HepG2 (cell line): ENCODE measurements around the gene ZNF22. TPM values are rescaled to one million over a fixed set of nuclear protein-coding genes. Genes with fewer than 3 reads are reported as not detected.

Experiments used
- CBFB ChIP-seq: sonication (generic); formaldehyde crosslinking; IDR thresholded peaks from 2 replicates; pipeline ENCODE4 v1.4.0; 2020; ENCODE audit warnings: missing genetic modification reagents
- ELF1 ChIP-seq: sonication (generic); formaldehyde crosslinking; IDR thresholded peaks from 2 replicates; pipeline ENCODE4 v1.4.0; 2020; ENCODE audit warnings: missing genetic modification reagents
- EP300 ChIP-seq, 3 experiments: sonication (generic) in 1 of 3; formaldehyde crosslinking in 1 of 3; IDR thresholded peaks; 2 replicates each; pipeline versions ENCODE4 v1.5.1 to v1.6.1; 2011 to 2020; ENCODE audit warnings: low read depth in 2 of 3, low read length in 2 of 3, borderline replicate concordance in 1 of 3, improper control_type of control experiment in 1 of 3, mild to moderate bottlenecking in 1 of 3, missing genetic modification reagents in 1 of 3, moderate library complexity in 1 of 3
- FIP1L1 ChIP-seq: fragments of 200-400 bp; formaldehyde crosslinking; IDR thresholded peaks from 2 replicates; pipeline ENCODE4 v1.6.1; 2018; ENCODE audit warnings: low read depth, mild to moderate bottlenecking, low read length, moderate library complexity, borderline replicate concordance; ENCODE audit not compliant: insufficient read depth
- HMGXB3 ChIP-seq: sonication (generic); formaldehyde crosslinking; IDR thresholded peaks from 2 replicates; pipeline ENCODE4 v1.4.0; 2020; ENCODE audit warnings: missing genetic modification reagents, borderline replicate concordance
- MBNL3 ChIP-seq: fragments of 250-450 bp; sonication (Bioruptor Pico); conservative IDR thresholded peaks from 2 replicates; pipeline ENCODE4 v1.8.0; 2022; ENCODE audit warnings: mild to moderate bottlenecking, inconsistent platforms
- NCOR1 ChIP-seq: fragments of 200-600 bp; sonication (generic); IDR thresholded peaks from 2 replicates; pipeline ENCODE4 v1.7.0; 2017; ENCODE audit warnings: antibody characterized with exemption, low read length, borderline replicate concordance
- USF2 ChIP-seq, 2 experiments: sonication (generic) in 1 of 2; formaldehyde crosslinking in 1 of 2; IDR thresholded peaks; 2 replicates each; pipeline versions ENCODE4 v1.5.1 to v1.6.1; 2011 to 2020; ENCODE audit warnings: borderline replicate concordance in 1 of 2, low read depth in 1 of 2, low read length in 1 of 2, mild to moderate bottlenecking in 1 of 2, missing genetic modification reagents in 1 of 2, moderate library complexity in 1 of 2
- ZNF264 ChIP-seq: sonication (generic); formaldehyde crosslinking; IDR thresholded peaks from 2 replicates; pipeline ENCODE4 v1.4.0; 2020; ENCODE audit warnings: missing genetic modification reagents
- ZNF280D ChIP-seq: sonication (generic); formaldehyde crosslinking; IDR thresholded peaks from 2 replicates; pipeline ENCODE4 v1.5.1; 2020; ENCODE audit warnings: mild to moderate bottlenecking, missing genetic modification reagents
- ZNF567 ChIP-seq: sonication (generic); formaldehyde crosslinking; IDR thresholded peaks from 2 replicates; pipeline ENCODE4 v1.8.1; 2023; ENCODE audit warnings: mild to moderate bottlenecking, missing genetic modification reagents, borderline replicate concordance
- ZNF572 ChIP-seq: sonication (generic); formaldehyde crosslinking; IDR thresholded peaks from 2 replicates; pipeline ENCODE4 v1.5.1; 2020; ENCODE audit warnings: mild to moderate bottlenecking, missing genetic modification reagents
- ZNF746 ChIP-seq: sonication (generic); formaldehyde crosslinking; IDR thresholded peaks from 2 replicates; pipeline ENCODE4 v1.8.0; 2022; ENCODE audit warnings: mild to moderate bottlenecking, missing genetic modification reagents
- ZNF75D ChIP-seq: sonication (generic); formaldehyde crosslinking; IDR thresholded peaks from 2 replicates; pipeline ENCODE4 v1.8.1; 2023; ENCODE audit warnings: missing genetic modification reagents, mild to moderate bottlenecking, borderline replicate concordance
- ZNF761 ChIP-seq: sonication (generic); formaldehyde crosslinking; conservative IDR thresholded peaks from 2 replicates; pipeline ENCODE4 v1.4.0; 2020; ENCODE audit warnings: mild to moderate bottlenecking, missing genetic modification reagents
- polyA plus RNA-seq, 8 experiments: library from polyadenylated mRNA; depleted of rRNA in 3 of 8; stranded (reverse) in 7 of 8; unstranded in 1 of 8; fragments of >200 nt; fragmentation: Illumina TruSeq in 4 of 8; extraction: Trizol in 4 of 8; gene quantifications; 2 replicates each; pipeline versions ENCODE4 v1.2.1 to v1.2.3, GENCODE V29; 2011 to 2016; ENCODE audit warnings: low read depth in 4 of 8, missing spikeins in 1 of 8, mixed read lengths in 1 of 8; ENCODE audit not compliant: insufficient read depth in 1 of 8
- total RNA-seq, 5 experiments: library from RNA; depleted of rRNA; stranded (reverse); fragments of >200 nt; fragmentation: Illumina TruSeq; extraction: Trizol; gene quantifications; 2 replicates each; pipeline ENCODE4 v1.2.3, GENCODE V29; 2016; ENCODE audit warnings: low read depth in 1 of 5

The ZNF22 gene
- total and polyA plus RNA-seq, 2 of the 13 experiments (the other 11 are each of a cell fraction or from before 2014, with no cell fraction given), result 0.40 to 1.3 TPM

- peak; percentile 11; the same call in 1 of the 2 replicates for TF ChIP-seq ELF1 (CRISPR knock-in tag)
- TF ChIP-seq ZNF746 (CRISPR knock-in tag), result peak; percentile 37; the same call in 1 of the 2 replicates
- 0 out of 2 replicates have a peak, but pooled peaks have one; percentile 12 for TF ChIP-seq ZNF761 (CRISPR knock-in tag)
- TF ChIP-seq MBNL3 (CRISPR knock-in tag), result no peak
- 0 out of 2 replicates have a peak, but pooled peaks have one; percentile 49 for TF ChIP-seq HMGXB3 (CRISPR knock-in tag)
- 0 out of 2 replicates have a peak, but pooled peaks have one; percentile 39 for TF ChIP-seq ZNF572 (CRISPR knock-in tag)
- peak; percentile 61; the same call in 1 of the 2 replicates for TF ChIP-seq NCOR1
- TF ChIP-seq ZNF264 (CRISPR knock-in tag), result no peak
- TF ChIP-seq EP300 (IDR thresholded peaks at IDR 0.05; ENCODE audit: low read depth in 2 of 2, low read length in 2 of 2), result peak in 1 of 2 experiments; percentile 98; a peak in 2 of 4 replicates
- TF ChIP-seq EP300 (CRISPR knock-in tag; IDR thresholded peaks at IDR 0.05; ENCODE audit: borderline replicate concordance), result peak; percentile 98
- peak; percentile 55 for TF ChIP-seq USF2 (IDR thresholded peaks at IDR 0.05; ENCODE audit: low read depth, low read length)
- TF ChIP-seq USF2 (CRISPR knock-in tag; IDR thresholded peaks at IDR 0.05; ENCODE audit: borderline replicate concordance), result peak; percentile 78; the same call in 1 of the 2 replicates
- no peak for TF ChIP-seq CBFB (CRISPR knock-in tag)
- TF ChIP-seq ZNF567 (CRISPR knock-in tag), result no peak
- TF ChIP-seq ZNF75D (CRISPR knock-in tag), result no peak
- TF ChIP-seq ZNF280D (CRISPR knock-in tag), result peak; percentile 49; the same call in 1 of the 2 replicates
- TF ChIP-seq FIP1L1, result no peak
These were observed 4.6 kb upstream of the ZNF22 start (continued) for GRCh38 chr10:44995914-44996669.
